ENCODE measurements around the gene NTM.

- TF ChIP-seq CTCF (IDR thresholded peaks at IDR 0.05) (no peak), POLR2A (IDR thresholded peaks at IDR 0.05) (no peak)
These were observed 316.4 kb downstream of the NTM start for GRCh38 chr11:131686836-131687235.

All from esophagus squamous epithelium (tissue), 4 donors.